ENCODE measurements around the gene ELMO1.

Gene ELMO1

GRCh38 chr7:36962367-36962766 is 486.3 kb downstream of the ELMO1 start:
- DNase-seq = no peak

GRCh38 chr7:36961693-36962092 is 487.0 kb downstream of the ELMO1 start:
- DNase-seq = no peak

GRCh38 chr7:36961097-36961496 is 487.6 kb downstream of the ELMO1 start:
- no peak for DNase-seq

GRCh38 chr7:36960105-36960504 is 488.6 kb downstream of the ELMO1 start:
- DNase-seq = no peak

GRCh38 chr7:36958111-36958733 is 490.4 kb downstream of the ELMO1 start:
- DNase-seq = peak; percentile 33

- DNase-seq = no peak
Measured at GRCh38 chr7:36957620-36958019, 491.0 kb downstream of the ELMO1 start.

GRCh38 chr7:36956814-36957213 is 491.9 kb downstream of the ELMO1 start:
- DNase-seq = no peak

GRCh38 chr7:36955456-36956129 is 493.1 kb downstream of the ELMO1 start:
- DNase-seq = no peak

- DNase-seq = no peak
Measured at GRCh38 chr7:36951257-36951697, 497.4 kb downstream of the ELMO1 start.

- peak; percentile 55 for DNase-seq
Measured at GRCh38 chr7:36949711-36950600, 498.7 kb downstream of the ELMO1 start.

- DNase-seq = no peak
Measured at GRCh38 chr7:36946401-36946739, 502.3 kb downstream of the ELMO1 start.

- DNase-seq = no peak
Measured at GRCh38 chr7:36945612-36946400, 502.9 kb downstream of the ELMO1 start.

- DNase-seq = no peak
Measured at GRCh38 chr7:36944838-36945237, 503.8 kb downstream of the ELMO1 start.

- no peak for DNase-seq
Measured at GRCh38 chr7:36943591-36944435, 504.9 kb downstream of the ELMO1 start.

GRCh38 chr7:36942955-36943354 is 505.7 kb downstream of the ELMO1 start:
- no peak for DNase-seq

- no peak for DNase-seq
Measured at GRCh38 chr7:36942541-36942940, 506.1 kb downstream of the ELMO1 start.

GRCh38 chr7:36942025-36942424 is 506.6 kb downstream of the ELMO1 start:
- no peak for DNase-seq

- DNase-seq = no peak
Measured at GRCh38 chr7:36941359-36941758, 507.3 kb downstream of the ELMO1 start.

- no peak for DNase-seq
Measured at GRCh38 chr7:36939816-36940215, 508.8 kb downstream of the ELMO1 start.

GRCh38 chr7:36937754-36938563 is 510.7 kb downstream of the ELMO1 start:
- DNase-seq = peak; percentile 46

GRCh38 chr7:36931892-36932291 is 516.8 kb downstream of the ELMO1 start:
- no peak for DNase-seq
